Stimulated activated CD8-positive, alpha-beta memory T cell treated with anti-CD3 and anti-CD28 coated beads, Interleukin-2, amount 100 ng/mL, for 48 hours (primary cell): ENCODE measurements around the gene TMEM185A.
"Not testable (repeated sequence)": the region's sequence is repeated elsewhere in the genome, so short reads cannot be mapped to it uniquely, and the experiment has no call there.

Source experiments
- DNase-seq, 2 donors: peaks; one replicate each; pipeline ENCODE4 v3.0.0-alpha.2; 2020; ENCODE audit warnings: low read depth in 2 of 2

TMEM185A gene

DNA sequence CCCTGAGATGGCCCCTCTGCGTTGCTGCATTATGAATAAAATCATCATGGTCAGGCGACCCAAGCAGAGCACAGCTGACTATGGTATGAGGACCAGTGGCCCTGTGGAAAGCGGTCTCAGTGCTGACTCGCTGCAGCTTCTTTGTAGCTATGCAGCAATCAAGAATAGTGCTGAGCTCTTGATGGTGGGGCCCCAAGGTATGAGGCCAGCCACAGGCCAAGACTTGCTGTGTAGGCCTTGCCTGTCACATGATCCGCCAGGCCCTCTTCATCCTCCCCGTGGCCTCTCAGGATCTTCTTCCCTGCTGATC is 79.7 kb downstream of the TMEM185A start:
- not testable (repeated sequence) for DNase-seq

DNA sequence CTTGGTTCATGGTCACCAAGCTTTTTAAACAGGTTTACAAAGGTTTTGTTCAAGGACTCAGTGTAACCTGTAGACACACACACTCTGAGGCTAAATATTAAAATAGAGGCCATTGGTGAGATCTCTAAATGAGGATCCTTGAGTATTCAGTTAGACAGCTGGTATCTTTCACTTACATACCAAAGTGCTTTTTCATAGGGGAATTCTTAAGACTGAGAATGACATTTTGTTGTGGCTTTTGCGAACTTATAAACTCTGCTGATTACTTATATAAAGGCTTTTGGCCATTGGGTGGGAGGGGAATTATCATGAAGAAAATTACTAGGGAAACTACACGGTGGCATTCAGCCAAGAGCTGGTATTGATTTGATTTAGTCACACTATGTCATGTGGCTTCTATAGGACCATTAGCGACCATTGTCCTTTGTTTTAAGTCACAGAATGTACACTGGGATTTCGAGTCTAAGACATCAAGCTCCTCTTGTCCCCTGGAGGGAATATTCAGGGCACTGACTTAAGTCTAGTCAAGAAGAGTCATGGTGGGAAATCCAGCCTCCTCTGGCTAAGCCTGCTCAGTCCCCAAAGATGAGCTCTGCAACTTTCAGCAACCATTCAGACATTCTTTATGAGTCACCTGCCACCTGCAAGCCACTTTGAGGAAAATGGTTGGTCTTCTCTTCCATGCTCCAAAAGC is 80.2 kb downstream of the TMEM185A start:
- not testable (repeated sequence) for DNase-seq

DNA sequence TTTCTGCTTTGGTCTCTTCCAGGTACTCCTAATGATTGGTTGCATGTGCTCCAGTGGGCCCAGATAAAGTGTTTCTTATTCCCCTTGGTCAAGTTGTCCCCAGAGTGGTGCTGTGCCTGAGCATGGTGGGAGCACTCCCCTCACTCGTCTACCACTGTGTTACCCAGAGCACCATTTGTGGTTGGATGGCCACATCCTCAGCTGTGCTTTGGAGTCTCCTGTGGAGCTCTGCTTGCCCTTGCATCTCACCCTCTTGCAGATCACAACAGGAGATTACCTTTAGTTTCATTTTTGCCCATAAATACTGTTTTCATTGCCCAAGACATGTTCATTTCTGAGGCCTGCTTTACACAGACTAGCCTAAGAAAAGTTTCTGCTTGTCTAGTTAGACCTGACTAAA is 81.1 kb downstream of the TMEM185A start:
- DNase-seq = not testable (repeated sequence)

DNA sequence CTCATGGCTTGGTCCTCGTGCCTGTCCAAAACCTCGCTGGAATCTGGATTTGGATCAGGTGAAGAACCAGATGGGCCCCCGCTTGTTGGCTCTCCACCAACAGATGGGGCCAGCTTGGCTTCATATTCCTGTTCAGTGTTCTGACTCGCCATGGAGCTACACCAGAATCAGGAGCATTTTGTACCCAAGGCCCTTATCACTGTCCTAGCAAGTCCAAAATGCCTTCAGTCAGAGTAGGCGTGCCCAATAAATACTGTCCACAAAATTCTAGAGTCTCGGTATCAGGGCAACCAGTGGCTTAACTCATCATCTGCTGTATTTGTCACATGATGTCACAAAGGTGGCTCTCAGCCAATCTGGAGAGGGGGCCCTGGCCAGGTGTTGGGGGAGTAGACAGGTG is 81.9 kb downstream of the TMEM185A start, which contains the start of gene HSFX3:
Gene HSFX3, minus strand, starts transcription at position 224 of the 400 bp plus-strand sequence. Its CDS starts 72 bp downstream, at position 152.
- DNase-seq = not testable (repeated sequence)

- not testable (repeated sequence) for DNase-seq
Measured at GRCh38 chrX:149547782-149548181, 83.8 kb downstream of the TMEM185A start.

- DNase-seq = not testable (repeated sequence)
Measured at GRCh38 chrX:149546962-149547361, 84.6 kb downstream of the TMEM185A start.
